ENCODE results near the gene GPC5.
"Not testable (repeated sequence)": the region's sequence is repeated elsewhere in the genome, so short reads cannot be mapped to it uniquely, and the experiment has no call there.

GPC5 gene

GRCh38 chr13:92657565-92657964 is 1259.1 kb downstream of the GPC5 start:
- no peak for DNase-seq (ENCODE audit: low read depth)

GRCh38 chr13:92658293-92658692 is 1259.9 kb downstream of the GPC5 start:
- no peak for DNase-seq (ENCODE audit: low read depth)

- DNase-seq (ENCODE audit: low read depth) = no peak
Observed at GRCh38 chr13:92661406-92661805, 1263.0 kb downstream of the GPC5 start.

GRCh38 chr13:92668157-92668556 is 1269.7 kb downstream of the GPC5 start:
- no peak for DNase-seq (ENCODE audit: low read depth)

GRCh38 chr13:92670096-92670495 is 1271.7 kb downstream of the GPC5 start:
- DNase-seq (ENCODE audit: low read depth) = no peak

GRCh38 chr13:92671821-92672220 is 1273.4 kb downstream of the GPC5 start:
- no peak for DNase-seq (ENCODE audit: low read depth)

GRCh38 chr13:92676246-92676645 is 1277.8 kb downstream of the GPC5 start:
- no peak for DNase-seq (ENCODE audit: low read depth)

- no peak for DNase-seq (ENCODE audit: low read depth)
Observed at GRCh38 chr13:92677571-92677970, 1279.2 kb downstream of the GPC5 start.

- no peak for DNase-seq (ENCODE audit: low read depth)
Observed at GRCh38 chr13:92679602-92680001, 1281.2 kb downstream of the GPC5 start.

GRCh38 chr13:92681239-92681638 is 1282.8 kb downstream of the GPC5 start:
- DNase-seq (ENCODE audit: low read depth) = no peak

GRCh38 chr13:92682832-92683517 is 1284.6 kb downstream of the GPC5 start:
- DNase-seq (ENCODE audit: low read depth) = no peak

- no peak for DNase-seq (ENCODE audit: low read depth)
Observed at GRCh38 chr13:92694047-92694446, 1295.6 kb downstream of the GPC5 start.

GRCh38 chr13:92695827-92696226 is 1297.4 kb downstream of the GPC5 start:
- DNase-seq (ENCODE audit: low read depth) = not testable (repeated sequence)

GRCh38 chr13:92716749-92717148 is 1318.3 kb downstream of the GPC5 start:
- DNase-seq (ENCODE audit: low read depth) = no peak

- no peak for DNase-seq (ENCODE audit: low read depth)
Observed at GRCh38 chr13:92717857-92718256, 1319.4 kb downstream of the GPC5 start.

- no peak for DNase-seq (ENCODE audit: low read depth)
Observed at GRCh38 chr13:92719868-92720267, 1321.4 kb downstream of the GPC5 start.

- DNase-seq (ENCODE audit: low read depth) = no peak
Observed at GRCh38 chr13:92721620-92722019, 1323.2 kb downstream of the GPC5 start.

GRCh38 chr13:92727118-92727517 is 1328.7 kb downstream of the GPC5 start:
- DNase-seq (ENCODE audit: low read depth) = no peak

GRCh38 chr13:92734068-92734467 is 1335.6 kb downstream of the GPC5 start:
- no peak for DNase-seq (ENCODE audit: low read depth)

GRCh38 chr13:92734545-92734944 is 1336.1 kb downstream of the GPC5 start:
- DNase-seq (ENCODE audit: low read depth) = no peak

GRCh38 chr13:92735909-92736308 is 1337.5 kb downstream of the GPC5 start:
- no peak for DNase-seq (ENCODE audit: low read depth)

- no peak for DNase-seq (ENCODE audit: low read depth)
Observed at GRCh38 chr13:92739306-92739818, 1340.9 kb downstream of the GPC5 start.

GRCh38 chr13:92743992-92744391 is 1345.6 kb downstream of the GPC5 start:
- DNase-seq (ENCODE audit: low read depth) = no peak

GRCh38 chr13:92745258-92745657 is 1346.8 kb downstream of the GPC5 start:
- DNase-seq (ENCODE audit: low read depth) = no peak

All from stimulated activated CD8-positive, alpha-beta memory T cell treated with anti-CD3 and anti-CD28 coated beads, Interleukin-4, amount 100 ng/mL, for 24 hours (primary cell).